EH (cell line): ENCODE results near the gene KSR1.

Experiments used
- DNase-seq: peaks from one replicate; pipeline ENCODE4 v3.0.0-alpha.2; 2015; ENCODE audit warnings: low read depth

The KSR1 gene

DNA sequence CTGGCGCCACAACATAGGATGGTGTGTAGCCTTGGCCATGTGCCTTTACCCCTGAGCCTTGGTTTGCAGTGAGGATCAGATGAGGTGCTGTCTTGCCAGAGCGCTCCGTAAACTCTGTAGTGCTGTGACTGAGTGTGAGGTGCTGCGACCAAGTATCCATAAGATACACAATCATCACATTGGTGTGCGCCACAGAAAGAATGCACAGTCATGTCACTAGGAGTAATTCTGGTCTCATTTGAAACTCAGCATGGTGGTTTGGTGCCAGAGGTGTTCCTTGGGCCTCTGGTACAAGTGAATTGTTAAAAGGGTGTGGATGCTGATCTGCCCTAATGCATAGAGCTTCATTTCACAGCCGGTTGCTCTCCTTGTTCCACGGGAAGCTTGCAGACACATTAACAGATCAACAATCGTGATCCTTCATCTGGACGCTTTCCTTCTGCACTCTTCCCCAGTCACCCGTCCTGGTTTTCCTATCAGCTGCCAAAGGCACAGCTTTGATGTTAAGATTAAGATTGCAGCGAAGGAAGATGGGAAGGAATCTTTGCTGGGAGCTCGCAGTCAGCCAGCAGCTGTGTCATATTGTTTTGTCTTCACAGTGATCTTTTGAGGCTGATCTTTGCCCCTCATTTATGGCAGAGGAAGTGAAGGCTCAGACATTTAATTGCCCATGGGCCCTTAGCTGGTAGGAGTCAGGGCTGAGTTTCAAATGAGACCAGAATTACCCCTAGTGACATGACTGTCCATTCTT lies 79.1 kb downstream of the KSR1 start:
- DNase-seq = peak; percentile 75

DNA sequence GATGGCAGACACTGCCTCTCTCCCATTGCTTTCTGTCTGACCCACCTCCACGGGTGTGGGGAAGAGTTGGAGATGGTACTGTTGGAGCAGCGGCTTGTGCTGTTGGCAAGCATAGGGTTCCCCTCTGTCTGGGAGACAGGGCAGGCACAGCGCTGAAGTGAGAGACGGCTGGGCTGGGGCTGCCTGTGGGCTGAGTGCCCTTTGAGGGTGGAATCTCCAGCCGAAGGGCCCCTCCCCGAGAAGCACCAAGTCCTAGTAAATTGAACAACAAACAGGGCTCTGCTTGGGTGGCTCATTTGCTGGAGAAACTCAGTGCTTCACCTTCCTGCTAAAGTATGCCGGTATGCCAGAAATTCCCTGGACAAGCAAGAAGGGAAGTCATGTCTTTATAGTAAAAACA lies 79.7 kb downstream of the KSR1 start:
- DNase-seq = peak; percentile 69

DNA sequence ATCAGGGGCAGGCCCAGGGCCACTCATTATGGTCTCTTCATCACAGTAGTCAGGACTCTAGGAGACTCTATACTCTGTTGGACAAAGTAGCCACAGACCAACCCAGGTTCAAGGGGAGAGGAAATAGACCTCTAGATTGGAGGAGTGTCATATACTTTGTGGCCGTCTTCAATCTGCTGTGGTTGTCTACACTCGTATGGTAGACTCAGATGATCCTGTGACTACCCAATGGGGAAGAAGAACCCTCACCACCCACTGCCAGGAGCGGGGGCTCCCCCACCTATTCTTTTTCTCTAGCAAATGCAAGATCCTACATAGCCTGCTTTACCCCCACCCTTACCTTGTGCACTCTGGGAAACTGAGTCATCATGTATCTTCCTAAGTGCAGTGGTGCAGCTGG lies 80.5 kb downstream of the KSR1 start:
- no peak for DNase-seq

DNA sequence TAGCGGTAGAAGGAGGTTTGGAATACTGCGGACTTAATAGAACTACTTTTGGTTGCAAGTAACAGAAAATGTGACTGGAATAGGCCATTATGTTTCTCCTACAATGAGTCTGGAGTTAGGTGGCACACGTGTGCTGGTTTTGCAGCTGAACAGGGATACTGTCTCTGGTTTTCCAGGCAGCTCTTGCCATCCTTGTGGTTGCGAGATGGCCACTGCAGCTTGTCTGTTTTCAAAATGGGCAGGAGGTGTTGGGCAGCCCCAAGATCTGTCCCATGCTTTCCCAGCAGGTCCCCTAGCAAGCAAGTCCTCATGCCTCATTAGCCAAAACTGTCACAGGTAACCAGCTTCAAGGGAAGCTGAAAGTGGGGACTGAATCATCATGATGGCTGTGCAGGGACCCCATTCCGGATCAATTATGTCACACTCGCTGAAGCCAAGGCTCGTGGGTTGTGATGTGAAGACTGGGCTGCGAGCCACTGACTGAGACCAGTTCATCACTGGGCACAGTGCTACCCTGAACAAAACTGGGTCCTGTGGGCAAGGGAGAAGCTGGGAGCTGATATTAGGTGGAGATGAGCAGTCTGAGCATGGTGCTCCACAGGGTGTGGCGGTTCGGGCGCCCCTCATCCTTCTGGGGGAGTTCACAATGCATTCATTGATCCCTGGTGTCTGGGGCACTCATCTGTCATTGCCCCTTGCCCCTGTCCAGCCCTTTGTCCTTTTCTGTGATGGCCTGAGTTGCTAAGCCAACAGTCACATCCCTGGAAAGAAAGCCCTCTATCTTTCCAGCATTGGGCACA lies 82.1 kb downstream of the KSR1 start:
- DNase-seq = peak; percentile 15

DNA sequence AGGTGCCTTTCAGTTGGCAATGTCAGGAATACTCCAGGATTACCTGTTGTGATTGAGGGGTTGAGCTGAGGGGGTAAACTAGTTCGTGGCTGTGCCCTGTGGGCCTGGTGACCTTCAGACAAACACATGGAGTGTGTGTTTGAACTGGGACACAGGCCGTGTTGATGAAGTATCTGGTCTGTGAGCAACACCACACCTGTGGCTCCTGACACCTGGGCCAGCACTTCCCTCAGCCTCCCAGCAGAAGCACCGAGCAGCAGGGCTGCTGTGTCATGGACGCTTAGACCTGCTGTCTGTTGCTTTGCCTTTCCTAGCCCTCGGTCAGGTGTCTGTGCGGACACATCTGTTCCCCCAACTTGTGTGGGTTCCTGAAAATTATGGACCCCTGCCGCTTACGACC lies 82.9 kb downstream of the KSR1 start:
- DNase-seq = no peak

DNA sequence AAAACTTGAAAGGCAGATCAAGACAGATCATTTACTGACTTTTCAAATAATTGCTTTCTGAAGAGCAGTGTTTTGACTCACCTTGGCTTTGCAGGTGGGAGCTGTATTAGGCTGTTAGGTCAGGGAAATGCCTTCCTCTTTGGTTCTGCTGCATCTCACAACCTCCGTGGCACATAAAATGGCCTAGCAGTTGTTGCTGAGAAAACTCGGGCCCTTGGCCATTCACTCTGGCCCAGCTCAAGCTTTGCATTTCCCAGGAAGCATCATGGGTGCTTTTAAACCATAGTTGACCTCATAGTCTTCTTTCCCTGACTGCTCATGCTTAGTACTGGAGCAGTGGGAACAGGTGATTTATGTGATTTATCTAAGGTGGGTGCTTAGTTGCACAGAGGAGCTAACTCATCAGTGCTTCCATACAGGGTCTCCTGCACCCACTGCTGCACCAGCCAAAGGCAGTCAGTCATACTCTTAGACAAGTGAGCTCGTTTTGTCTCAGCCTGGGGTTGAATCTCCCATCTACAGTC lies 83.6 kb downstream of the KSR1 start:
- DNase-seq = no peak

DNA sequence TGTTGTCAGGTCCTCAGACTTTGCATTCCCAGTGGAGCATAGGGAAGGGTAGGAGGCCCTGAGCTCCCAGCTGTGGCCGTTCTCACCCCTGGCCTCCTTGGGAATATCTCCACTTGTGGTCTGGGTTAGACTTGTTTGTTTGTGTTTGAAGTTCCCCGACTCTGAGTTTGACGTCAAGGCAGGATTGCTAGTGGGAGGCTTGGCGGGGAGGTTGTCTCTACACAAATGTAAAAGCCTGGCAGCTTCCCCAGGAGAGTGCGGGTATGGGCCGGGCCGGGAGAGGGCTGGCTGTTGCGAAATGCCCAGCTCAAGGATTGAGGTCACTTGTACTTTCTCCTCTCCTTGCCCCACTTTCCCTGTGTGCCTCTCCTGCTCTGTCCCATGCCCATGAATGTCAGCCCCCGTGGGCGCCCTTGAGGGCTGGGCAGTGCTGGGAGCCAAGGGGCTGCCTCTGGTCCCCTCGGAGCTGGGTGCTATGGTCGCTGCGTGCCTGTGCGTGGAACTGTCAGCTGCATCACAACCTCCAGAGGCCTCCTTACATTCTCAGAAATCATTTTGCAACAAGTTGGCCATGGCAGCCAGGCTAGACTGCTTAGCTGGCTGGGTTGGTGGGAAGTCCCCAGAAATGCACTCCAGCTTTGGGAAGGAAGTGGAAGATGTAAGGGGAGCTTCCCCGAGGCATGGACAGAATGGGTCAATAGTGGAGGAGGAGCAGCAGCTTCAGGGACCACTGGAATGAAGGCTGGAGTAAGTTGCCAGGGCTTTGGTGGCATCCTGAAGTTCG lies 84.3 kb downstream of the KSR1 start:
- peak; percentile 99 for DNase-seq

DNA sequence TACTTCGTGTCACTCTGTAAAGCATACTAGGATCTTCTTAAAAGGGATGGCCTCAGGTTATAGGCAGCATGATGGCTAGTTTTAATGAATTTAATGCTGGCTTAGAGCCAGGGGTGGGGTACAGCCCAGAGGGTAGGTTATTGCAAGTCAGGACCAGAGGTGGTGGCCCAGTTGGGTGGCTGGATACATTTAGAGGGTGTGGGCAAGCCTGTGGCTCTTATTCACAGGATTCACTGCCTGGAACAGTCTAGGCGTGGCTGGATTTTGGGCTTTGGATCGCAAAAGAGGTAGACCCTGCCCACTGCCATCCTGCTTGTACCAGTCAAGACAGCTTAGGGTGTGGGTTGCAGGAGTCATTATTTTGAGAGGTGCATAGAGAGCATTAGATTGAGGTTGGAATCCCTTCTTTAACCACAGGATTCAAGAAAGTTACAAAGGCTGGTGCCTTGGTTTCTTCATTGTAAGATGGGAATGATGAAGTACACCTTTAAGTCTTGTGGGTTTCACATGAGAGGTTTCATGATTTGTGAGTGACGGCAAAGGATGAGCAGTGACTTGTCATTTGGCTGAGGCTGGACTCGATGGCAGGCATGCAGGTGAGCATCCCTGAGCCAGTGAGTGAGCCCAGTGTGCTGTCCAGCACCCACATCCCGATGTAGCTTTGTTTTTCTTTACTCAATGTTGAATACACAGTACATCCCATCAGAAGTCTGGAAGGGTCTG lies 85.2 kb downstream of the KSR1 start:
- DNase-seq = no peak

DNA sequence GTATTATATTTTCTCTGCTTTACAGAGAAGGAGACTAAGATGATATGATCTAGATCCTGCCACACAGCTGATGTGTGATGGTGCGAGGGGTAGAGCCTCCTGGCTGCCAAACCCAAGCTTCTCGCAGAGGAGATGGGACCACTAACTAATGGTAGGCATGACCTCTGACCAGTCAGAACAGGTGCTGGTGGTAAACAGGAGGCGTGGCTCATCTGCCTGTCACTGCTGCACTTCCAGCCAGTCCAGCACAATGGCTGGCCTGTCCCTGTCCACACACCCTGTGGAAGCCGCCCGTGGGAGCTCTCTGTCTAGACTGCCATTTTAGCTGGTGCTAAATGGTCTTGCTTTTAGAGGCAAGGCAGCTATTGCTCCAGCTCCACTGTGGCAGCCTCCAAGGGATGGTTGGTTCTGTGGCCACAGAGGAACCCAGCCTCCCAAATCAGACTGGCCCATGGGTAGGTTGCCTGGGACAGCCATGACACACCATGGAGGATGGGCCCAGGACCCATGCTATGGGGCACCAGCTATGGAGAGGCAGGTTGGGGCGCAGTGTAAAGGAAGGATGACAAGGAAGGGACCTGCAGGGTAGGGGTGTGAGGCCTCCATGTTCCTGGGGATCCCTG lies 86.7 kb downstream of the KSR1 start:
- no peak for DNase-seq

DNA sequence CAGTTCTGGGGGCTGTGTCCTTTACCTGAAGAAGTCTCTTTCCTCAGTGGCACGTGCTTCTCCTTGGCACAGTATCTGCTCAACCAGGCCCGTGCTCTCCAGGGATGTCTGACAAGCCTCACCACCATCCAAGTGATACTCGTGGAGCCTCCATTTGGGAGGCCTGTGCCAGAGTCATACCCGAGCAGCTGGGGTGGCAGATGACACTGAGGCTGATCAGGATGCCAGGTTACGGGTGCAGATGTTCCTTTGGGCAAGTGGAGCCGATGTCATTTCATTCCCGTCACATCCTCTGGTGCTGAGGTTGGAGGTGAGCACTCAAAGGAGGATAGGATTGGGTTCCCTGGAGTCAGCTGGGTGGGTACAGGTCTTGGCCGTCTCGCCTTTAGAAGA lies 87.2 kb downstream of the KSR1 start:
- no peak for DNase-seq

DNA sequence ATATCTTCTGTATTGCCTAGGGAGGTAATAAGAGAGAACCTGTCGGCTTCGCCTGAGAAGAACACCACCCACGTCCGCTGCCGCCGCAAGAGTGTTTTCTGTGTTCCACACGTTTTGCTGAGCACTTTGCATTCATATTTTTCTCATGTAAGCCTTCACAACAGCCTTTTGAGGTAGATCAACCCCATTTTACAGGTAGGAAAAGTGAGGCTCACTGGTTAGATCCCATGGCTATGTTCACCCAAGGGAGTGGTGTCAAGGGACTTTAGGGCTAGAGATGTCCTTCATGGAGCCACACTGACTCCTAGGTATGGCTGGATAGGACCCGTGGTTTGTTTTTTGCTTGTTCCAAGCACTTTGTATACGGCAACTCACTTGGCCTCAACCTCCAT lies 87.7 kb downstream of the KSR1 start:
- DNase-seq = no peak

DNA sequence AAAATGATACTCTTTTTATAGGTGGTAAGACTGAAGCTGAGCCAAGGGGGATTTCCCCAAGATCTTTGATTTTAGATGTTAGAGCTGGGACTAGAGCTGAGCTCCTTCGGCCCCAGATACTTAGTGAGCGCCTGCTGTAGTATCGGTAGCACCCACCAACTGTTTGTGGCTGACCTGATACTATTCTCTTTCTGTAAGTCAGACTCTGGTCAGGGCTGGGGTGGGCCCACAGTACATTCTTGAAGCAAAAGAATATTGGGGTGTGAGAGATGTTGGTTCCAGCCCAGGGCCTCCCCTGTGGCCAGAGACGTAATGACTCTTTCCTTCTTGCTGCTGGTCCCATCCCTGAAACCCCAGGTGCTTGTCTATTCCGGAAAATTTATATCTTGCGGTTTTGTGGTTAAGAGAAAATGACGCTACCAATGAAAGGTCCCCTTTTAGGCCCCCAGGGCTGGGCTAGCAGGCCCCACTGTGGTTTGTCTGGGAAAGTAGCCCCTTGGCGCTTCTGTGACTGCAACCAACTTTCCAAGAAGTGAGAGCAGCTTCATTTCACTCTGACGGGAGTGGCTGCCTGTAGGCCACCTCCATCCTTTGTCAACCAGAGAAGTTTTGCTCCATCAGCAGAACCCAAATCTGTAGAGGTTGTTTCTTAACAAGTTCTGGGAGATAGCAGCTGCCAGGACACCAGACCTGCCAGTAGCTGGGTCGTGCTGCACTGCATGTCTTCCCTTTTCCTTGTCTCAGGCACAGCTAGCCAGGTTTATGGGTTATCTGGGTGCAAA lies 88.3 kb downstream of the KSR1 start:
- no peak for DNase-seq

DNA sequence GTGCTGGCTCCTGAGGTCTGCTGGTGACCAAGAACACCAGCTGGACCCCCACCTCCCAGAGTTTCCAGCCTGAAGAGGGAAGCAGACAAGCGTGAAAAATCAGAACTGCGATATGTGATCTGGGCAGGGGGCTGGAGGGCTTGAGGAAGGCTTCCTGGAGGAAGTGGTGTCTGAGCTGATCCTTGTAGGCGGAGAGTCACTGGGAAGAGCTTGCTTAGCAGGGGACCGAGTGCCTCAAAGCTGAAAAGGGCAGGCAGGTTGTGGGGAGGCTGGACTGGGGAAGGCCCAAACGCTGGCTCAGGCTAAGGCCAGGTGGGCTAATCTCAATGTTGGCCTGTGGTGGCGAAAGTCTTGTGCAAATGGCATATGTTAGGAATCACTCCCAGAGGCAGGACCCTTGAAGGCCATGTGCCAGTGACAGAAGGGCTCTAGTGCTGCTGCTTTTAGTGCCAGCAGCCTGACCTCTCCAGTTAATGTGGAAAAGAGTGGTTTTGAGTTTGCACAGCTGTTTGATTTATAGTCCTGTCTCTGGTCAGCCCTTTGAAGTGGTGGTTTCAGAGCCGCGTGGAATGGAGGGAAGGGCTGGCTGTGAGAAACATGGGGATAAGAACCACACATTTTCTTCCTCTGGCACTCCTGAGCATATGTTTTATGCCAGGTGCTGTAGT lies 89.4 kb downstream of the KSR1 start:
- DNase-seq = peak; percentile 33

DNA sequence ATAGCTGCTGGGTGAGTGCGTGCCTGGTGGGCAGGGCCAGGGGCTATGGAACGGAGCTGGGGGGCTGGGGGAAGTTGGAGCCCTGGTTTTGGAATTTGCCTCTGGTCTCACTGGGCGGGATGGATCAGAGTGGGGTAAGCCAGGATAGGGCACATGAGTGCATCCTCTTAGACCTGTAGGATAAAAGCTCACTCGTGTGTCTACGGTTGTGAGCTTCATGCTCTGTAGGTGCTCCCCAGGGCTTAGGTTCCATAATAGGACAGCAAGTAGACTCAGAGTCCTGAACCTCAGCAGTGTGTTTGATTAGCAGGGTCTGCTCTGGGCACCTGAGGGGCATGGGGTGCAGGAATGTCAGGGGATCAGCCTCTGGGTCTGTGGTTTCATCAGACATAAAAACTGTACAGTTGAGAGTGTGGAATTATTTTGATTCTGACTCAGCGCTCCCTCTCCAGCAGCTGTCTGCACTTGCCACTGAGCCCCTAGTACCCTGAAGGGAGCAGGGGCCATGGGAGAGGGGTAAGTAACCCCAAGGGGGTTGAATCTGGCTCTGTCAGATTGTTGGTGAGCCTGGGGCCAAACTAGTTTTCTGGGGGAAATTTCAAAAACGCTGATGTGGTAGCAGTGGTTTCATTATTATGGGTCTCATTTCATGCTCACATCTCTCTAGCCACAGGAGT lies 90.5 kb downstream of the KSR1 start:
- DNase-seq = peak; percentile 47

DNA sequence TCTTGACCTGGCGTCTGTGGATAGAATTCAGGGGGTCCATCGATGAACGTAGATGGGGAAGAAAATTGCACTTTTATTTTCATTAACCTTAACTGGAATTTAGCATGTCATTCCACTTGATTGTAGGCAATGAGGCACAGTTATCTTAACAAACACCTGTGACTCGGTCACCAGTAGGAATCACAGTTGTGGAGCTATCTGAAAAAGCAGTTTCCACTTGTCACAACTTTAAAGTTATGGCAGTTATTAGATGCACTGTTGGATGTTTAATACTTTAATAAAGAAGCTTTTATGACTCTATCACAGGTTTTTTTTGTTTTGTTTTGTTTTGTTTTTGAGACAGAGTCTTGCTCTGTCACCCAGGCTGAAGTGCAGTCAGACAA lies 91.0 kb downstream of the KSR1 start:
- DNase-seq = no peak

DNA sequence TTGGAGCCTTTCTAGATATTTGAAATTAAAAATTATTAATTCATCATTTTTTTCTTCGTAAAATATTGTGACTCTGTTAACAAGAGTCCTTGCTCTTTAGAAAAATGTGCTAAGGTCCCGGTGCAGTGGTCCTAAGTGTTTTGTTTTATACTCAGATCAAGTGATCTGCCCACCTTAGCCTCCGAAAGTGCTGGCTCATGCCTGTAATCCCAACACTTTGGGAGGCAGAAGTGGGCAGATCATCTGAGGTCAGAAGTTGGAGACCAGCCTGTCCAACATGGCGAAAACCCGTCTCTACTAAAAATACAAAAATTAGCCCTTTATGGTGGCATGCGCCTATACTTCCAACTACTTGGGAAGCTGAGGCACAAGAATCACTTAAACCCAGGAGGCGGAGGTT lies 92.1 kb downstream of the KSR1 start:
- no peak for DNase-seq

DNA sequence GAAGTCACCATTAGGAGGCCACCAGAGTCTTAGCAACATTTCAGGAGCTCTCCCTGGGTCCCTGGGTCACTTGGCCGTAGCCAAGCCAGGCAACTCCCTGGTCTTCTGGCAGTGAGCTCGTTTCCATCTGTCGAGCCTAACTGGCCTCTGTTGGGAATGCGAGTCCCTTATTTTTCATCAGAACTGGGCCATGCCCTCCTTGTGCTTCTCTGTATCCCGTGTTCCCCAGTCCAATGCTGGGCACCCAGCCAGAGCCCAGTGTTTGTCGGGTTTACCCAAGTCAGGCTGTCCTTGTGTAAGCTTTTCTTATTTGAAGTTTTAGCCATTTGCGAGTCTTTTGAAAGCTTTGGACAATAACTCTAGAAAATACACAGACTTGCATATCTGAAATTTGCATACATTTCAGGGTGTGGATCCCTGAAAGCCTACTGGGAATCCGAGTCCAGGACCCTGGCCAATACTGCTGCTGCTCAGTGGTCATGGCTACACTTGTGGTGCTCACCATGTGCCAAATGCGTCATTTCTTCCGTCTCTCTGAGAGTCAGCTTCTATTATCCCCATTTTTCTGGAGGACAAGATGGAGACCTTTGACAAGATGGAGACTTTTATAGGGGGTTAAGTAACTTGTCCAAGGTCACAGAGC lies 93.1 kb downstream of the KSR1 start:
- no peak for DNase-seq

DNA sequence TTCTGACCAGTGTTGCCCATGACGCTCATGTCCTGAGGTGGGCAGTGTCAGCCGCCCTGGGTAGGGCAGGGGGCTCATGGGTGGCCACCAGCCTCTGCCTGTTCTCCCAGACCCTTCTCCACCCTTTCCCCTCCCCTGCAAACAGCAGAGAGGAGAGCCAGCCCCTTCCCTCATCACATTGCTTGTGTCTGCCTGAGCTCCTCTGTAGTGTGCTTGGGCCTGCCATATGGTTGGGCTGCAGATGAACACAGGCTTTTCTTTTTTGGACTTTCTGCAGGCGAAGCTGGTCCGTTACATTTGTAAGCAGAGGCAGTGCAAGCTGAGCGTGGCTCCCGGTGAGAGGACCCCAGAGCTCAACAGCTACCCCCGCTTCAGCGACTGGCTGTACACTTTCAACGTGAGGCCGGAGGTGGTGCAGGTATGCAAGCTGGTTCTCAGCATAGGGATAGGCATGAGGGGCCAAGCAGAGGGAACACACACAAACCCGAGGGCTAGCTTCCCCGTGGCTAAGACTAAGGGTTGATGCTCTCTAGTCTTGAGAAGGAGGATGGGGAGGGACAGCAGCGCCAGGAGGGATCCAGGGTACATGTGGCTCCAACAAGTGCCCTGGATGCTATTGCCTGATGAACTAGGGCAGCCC lies 94.2 kb downstream of the KSR1 start:
- no peak for DNase-seq
